DND-41 (cell line): ENCODE data around the gene KCNQ1OT1.

Experiments used
- EZH2 ChIP-seq: IDR thresholded peaks from 3 replicates; pipeline ENCODE4 v1.6.1; 2012; ENCODE audit warnings: borderline replicate concordance, low read depth, mild to moderate bottlenecking, moderate library complexity, low read length, inconsistent platforms; ENCODE audit not compliant: severe bottlenecking
- TF ChIP-seq, protein P1 (sequence below): IDR thresholded peaks from 2 replicates; pipeline ENCODE4 v1.5.1; 2012; ENCODE audit warnings: borderline replicate concordance, low read length, moderate library complexity, mild to moderate bottlenecking; ENCODE audit not compliant: poor library complexity, severe bottlenecking; ENCODE audit errors: extremely low read depth

DNA sequence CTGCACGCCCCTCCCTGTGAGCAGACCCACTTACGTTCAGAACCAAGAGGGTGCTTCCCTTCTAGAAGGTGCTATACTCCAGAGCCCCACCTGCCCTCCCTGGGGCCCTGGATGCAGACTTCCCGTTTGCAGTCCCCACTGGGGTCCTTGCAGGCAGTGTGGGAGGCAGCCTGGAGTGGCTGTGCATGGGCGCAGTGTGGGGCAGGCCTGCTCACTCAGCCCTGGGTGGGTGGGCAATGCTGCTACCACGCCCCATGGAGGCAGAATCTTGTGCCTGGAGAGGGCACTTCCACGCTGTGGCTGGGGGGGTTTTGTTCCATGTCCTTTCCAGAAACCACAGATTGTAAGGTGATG lies 116.2 kb downstream of the KCNQ1OT1 start:
- TF ChIP-seq, protein P1, sequence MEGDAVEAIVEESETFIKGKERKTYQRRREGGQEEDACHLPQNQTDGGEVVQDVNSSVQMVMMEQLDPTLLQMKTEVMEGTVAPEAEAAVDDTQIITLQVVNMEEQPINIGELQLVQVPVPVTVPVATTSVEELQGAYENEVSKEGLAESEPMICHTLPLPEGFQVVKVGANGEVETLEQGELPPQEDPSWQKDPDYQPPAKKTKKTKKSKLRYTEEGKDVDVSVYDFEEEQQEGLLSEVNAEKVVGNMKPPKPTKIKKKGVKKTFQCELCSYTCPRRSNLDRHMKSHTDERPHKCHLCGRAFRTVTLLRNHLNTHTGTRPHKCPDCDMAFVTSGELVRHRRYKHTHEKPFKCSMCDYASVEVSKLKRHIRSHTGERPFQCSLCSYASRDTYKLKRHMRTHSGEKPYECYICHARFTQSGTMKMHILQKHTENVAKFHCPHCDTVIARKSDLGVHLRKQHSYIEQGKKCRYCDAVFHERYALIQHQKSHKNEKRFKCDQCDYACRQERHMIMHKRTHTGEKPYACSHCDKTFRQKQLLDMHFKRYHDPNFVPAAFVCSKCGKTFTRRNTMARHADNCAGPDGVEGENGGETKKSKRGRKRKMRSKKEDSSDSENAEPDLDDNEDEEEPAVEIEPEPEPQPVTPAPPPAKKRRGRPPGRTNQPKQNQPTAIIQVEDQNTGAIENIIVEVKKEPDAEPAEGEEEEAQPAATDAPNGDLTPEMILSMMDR, result no peak
- no peak for TF ChIP-seq EZH2
